AG10803 (cell line): Measurements from ENCODE around the gene CHRNE.

Experiments used
- DNase-seq: peaks from one replicate; pipeline ENCODE4 v3.0.0; 2010; ENCODE audit warnings: low read depth
- H3K4me3 ChIP-seq: 2 replicates; pipeline ENCODE4 v1.5.1; 2011; ENCODE audit warnings: mild to moderate bottlenecking, low read length, control low read depth
- TF ChIP-seq, protein P1 (sequence below): conservative IDR thresholded peaks from 2 replicates; pipeline ENCODE4 v1.5.1; 2011; ENCODE audit warnings: mild to moderate bottlenecking, low read length, control low read depth, inconsistent platforms

CHRNE gene

DNA sequence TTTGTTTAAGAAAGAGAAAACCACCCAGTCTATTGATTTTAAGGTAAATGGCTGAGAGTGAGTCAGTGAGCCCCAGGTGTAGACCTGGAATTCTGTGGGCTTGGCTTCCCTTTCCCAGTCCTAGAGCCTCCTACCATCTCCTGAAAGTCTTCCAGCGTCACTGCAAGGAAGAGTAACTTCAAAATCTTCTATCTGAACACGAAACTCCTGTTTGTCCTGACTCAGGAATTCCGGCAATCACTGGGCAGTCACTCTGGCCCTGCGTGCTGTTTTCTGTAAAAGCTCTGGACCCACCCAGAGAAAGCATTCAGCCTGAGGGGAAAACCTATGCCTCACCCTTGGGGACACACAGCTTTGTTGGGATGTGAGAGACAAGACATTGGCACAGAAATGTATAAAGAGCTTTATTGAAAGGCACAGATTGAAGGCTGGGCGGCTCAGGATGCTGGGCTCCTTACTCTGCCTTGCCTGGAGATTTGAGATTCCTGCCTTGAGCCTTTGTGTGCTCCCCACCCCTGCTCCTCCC, 53.8 kb downstream of the CHRNE start:
- TF ChIP-seq, protein P1, sequence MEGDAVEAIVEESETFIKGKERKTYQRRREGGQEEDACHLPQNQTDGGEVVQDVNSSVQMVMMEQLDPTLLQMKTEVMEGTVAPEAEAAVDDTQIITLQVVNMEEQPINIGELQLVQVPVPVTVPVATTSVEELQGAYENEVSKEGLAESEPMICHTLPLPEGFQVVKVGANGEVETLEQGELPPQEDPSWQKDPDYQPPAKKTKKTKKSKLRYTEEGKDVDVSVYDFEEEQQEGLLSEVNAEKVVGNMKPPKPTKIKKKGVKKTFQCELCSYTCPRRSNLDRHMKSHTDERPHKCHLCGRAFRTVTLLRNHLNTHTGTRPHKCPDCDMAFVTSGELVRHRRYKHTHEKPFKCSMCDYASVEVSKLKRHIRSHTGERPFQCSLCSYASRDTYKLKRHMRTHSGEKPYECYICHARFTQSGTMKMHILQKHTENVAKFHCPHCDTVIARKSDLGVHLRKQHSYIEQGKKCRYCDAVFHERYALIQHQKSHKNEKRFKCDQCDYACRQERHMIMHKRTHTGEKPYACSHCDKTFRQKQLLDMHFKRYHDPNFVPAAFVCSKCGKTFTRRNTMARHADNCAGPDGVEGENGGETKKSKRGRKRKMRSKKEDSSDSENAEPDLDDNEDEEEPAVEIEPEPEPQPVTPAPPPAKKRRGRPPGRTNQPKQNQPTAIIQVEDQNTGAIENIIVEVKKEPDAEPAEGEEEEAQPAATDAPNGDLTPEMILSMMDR: no peak
- no peak overlapping the region for H3K4me3 ChIP-seq
- DNase-seq: peak; percentile 17
